SK-N-SH (cell line): ENCODE measurements around the gene TRPM3. TPM values are rescaled to one million over a fixed set of nuclear protein-coding genes. Genes with fewer than 3 reads are reported as not detected.

Experiments
- CTCF ChIA-PET: fragments of 300-600, 350-600 bp; formaldehyde crosslinking; extraction: SDS; loops from one replicate; lab custom pipeline; 2021; lab: Yijun Ruan, JAX
- POLR2A ChIA-PET: fragments of 350-600 bp; sonication (Branson Sonifier 250); formaldehyde crosslinking; extraction: SDS; loops from one replicate; lab custom pipeline; 2020; ENCODE audit warnings: antibody characterized with exemption, inconsistent platforms; lab: Yijun Ruan, JAX
- DNase-seq: peaks from one replicate; pipeline ENCODE4 v3.0.0; 2012
- H2AFZ ChIP-seq: fragments of 200-600 bp; sonication (generic); 2 replicates; pipeline ENCODE4 v1.8.1; 2016; ENCODE audit warnings: antibody characterized with exemption, mild to moderate bottlenecking, low read depth
- H3F3A ChIP-seq: fragments of 200-600 bp; sonication (generic); replicated peaks from 2 replicates; pipeline ENCODE3; 2016; ENCODE audit warnings: antibody characterized with exemption, mild to moderate bottlenecking; ENCODE audit not compliant: insufficient read depth
- H3K27ac ChIP-seq, 2 experiments: fragments of 200-500 bp in 1 of 2; fragments of 200-600 bp in 1 of 2; sonication (Bioruptor generic) in 1 of 2; sonication (generic), shearing (Covaris generic) in 1 of 2; 2 replicates each; pipeline versions ENCODE4 v1.5.1 to v1.6.1; 2014 to 2016; ENCODE audit warnings: low read depth in 2 of 2, inconsistent platforms in 1 of 2, low read length in 1 of 2, mild to moderate bottlenecking in 1 of 2, mixed read lengths in 1 of 2
- H3K27me3 ChIP-seq: fragments of 200-600 bp; sonication (generic), shearing (Covaris generic); 2 replicates; pipeline ENCODE4 v1.6.1; 2016; ENCODE audit warnings: mixed run types; ENCODE audit not compliant: insufficient read depth
- H3K36me3 ChIP-seq, 2 experiments: fragments of 200-500 bp in 1 of 2; fragments of 200-600 bp in 1 of 2; sonication (Bioruptor generic) in 1 of 2; sonication (generic) in 1 of 2; replicated peaks in 1 of 2; 2 replicates each; pipeline versions ENCODE3 to v1.5.1; 2014 to 2016; ENCODE audit warnings: low read length in 1 of 2, mild to moderate bottlenecking in 1 of 2; ENCODE audit not compliant: insufficient read depth in 2 of 2, control insufficient read depth in 1 of 2
- H3K4me1 ChIP-seq, 2 experiments: fragments of 200-500 bp in 1 of 2; fragments of 200-600 bp in 1 of 2; sonication (Bioruptor generic) in 1 of 2; sonication (generic), shearing (Covaris generic) in 1 of 2; 2 replicates each; pipeline versions ENCODE4 v1.5.1 to v1.6.1; 2014 to 2016; ENCODE audit warnings: low read depth in 1 of 2, low read length in 1 of 2, mixed run types in 1 of 2; ENCODE audit not compliant: insufficient read depth in 2 of 2, control insufficient read depth in 1 of 2
- H3K4me2 ChIP-seq: fragments of 200-600 bp; sonication (generic), shearing (Covaris generic); 2 replicates; pipeline ENCODE4 v1.6.1; 2017; ENCODE audit warnings: mixed run types
- H3K4me3 ChIP-seq, 2 experiments: fragments of 200-500 bp in 1 of 2; fragments of 200-600 bp in 1 of 2; sonication (Bioruptor generic) in 1 of 2; sonication (generic), shearing (Covaris generic) in 1 of 2; 2 replicates each; pipeline versions ENCODE4 v1.5.1 to v1.8.1; 2014 to 2016; ENCODE audit warnings: low read depth in 2 of 2, inconsistent platforms in 1 of 2, low read length in 1 of 2, mild to moderate bottlenecking in 1 of 2, mixed read lengths in 1 of 2, moderate library complexity in 1 of 2
- H3K79me2 ChIP-seq: fragments of 200-600 bp; sonication (generic); 2 replicates; pipeline ENCODE4 v1.8.1; 2017; ENCODE audit warnings: mild to moderate bottlenecking; ENCODE audit not compliant: insufficient read depth
- H3K9ac ChIP-seq: fragments of 200-600 bp; sonication (generic); 2 replicates; pipeline ENCODE4 v1.6.1; 2017; ENCODE audit warnings: mixed run types
- H3K9me2 ChIP-seq: fragments of 200-600 bp; sonication (generic); 2 replicates; pipeline ENCODE4 v1.6.1; 2017; ENCODE audit warnings: mixed run types
- H3K9me3 ChIP-seq: fragments of 200-600 bp; sonication (generic); 2 replicates; pipeline ENCODE4 v1.6.1; 2017; ENCODE audit warnings: mixed run types, mild to moderate bottlenecking, moderate library complexity
- H4K20me1 ChIP-seq: fragments of 200-600 bp; sonication (generic); 2 replicates; pipeline ENCODE4 v1.6.1; 2017; ENCODE audit warnings: mild to moderate bottlenecking, mixed run types; ENCODE audit not compliant: insufficient read depth
- ELF1 ChIP-seq: IDR thresholded peaks from 2 replicates; pipeline ENCODE4 v1.4.0; 2012
- EP300 ChIP-seq, 2 experiments: IDR thresholded peaks; 2 replicates each; pipeline versions ENCODE4 v1.4.0 to v1.6.1; 2012; ENCODE audit warnings: borderline replicate concordance in 1 of 2, low read depth in 1 of 2, low read length in 1 of 2
- GATA2 ChIP-seq: sonication (generic); formaldehyde crosslinking; IDR thresholded peaks from 2 replicates; pipeline ENCODE4 v1.5.0; 2020; ENCODE audit warnings: mild to moderate bottlenecking, missing genetic modification reagents
- JUND ChIP-seq: IDR thresholded peaks from 2 replicates; pipeline ENCODE4 v1.4.0; 2012
- MEF2A ChIP-seq: IDR thresholded peaks from 2 replicates; pipeline ENCODE4 v1.4.0; 2012; ENCODE audit warnings: low read depth, borderline replicate concordance
- RFX5 ChIP-seq: IDR thresholded peaks from 2 replicates; pipeline ENCODE4 v1.6.1; 2012; ENCODE audit warnings: mild to moderate bottlenecking, improper control_type of control experiment, low read length
- TAF1 ChIP-seq: IDR thresholded peaks from 2 replicates; pipeline ENCODE4 v1.6.1; 2012; ENCODE audit warnings: low read depth, mild to moderate bottlenecking, low read length, moderate library complexity, borderline replicate concordance
- TEAD4 ChIP-seq: IDR thresholded peaks from 2 replicates; pipeline ENCODE4 v1.4.0; 2012; ENCODE audit warnings: mild to moderate bottlenecking, borderline replicate concordance; ENCODE audit not compliant: insufficient read depth
- YY1 ChIP-seq: IDR thresholded peaks from 2 replicates; pipeline ENCODE4 v1.4.0; 2012; ENCODE audit warnings: low read depth, mild to moderate bottlenecking
- WGBS: methylation state at CpG from one replicate; pipeline ENCODE4 v1.1.6; 2017; ENCODE audit warnings: low lambda C conversion rate; 5-methylcytosine and 5-hydroxymethylcytosine counted together
- polyA plus RNA-seq, 3 experiments: library from polyadenylated mRNA; depleted of rRNA; stranded (reverse); fragments of >200 nt; gene quantifications; 2 replicates each; pipeline ENCODE4 v1.2.3, GENCODE V29; 2012
- TF ChIP-seq, protein P1 (sequence below): IDR thresholded peaks from 2 replicates; pipeline ENCODE4 v1.4.0; 2012; ENCODE audit warnings: low read depth, borderline replicate concordance
- TF ChIP-seq, protein P2 (sequence below): fragments of 150-350 bp; IDR thresholded peaks from 2 replicates; pipeline ENCODE4 v1.6.1; 2016; ENCODE audit warnings: mild to moderate bottlenecking, low read depth, low read length
- TF ChIP-seq, protein P3 (sequence below): IDR thresholded peaks from 2 replicates; pipeline ENCODE4; 2012

TRPM3 gene
- polyA plus RNA-seq, 1 of the 3 experiments (the other 2 are of a cell fraction) = not detected

DNA sequence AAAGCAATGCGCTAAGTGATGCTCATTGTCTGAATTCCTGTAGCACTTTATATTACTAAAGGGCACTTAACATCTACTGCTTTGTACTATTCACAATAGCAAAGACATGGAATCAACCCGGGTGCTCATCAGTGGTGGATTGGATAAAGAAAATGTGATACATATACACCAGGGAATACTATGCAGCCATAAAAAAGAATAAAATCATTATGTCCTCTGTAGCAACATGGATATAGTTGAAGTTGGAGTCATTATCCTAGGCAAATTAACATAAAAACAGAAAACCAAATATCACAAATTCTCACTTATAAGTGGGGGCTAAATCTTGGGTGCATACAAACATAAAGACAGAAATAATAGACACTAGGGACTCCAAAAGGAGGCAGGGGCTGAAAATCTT lies 308.3 kb downstream of the TRPM3 start:
- Histone ChIP-seq H4K20me1 (no peaks in the 10 kb centered on the region), H3K79me2 (no peaks in the 10 kb centered on the region), H3K9me3 (no peaks in the 10 kb centered on the region), H3K4me1 (no peaks in the 10 kb centered on the region), H3K27me3 (no peaks in the 10 kb centered on the region; the same call in 1 of the 2 replicates), H3K9ac (no peak overlapping the region), H3K4me3 (no peak overlapping the region), H3K9me2 (no peaks in the 10 kb centered on the region), H2AFZ (no peak overlapping the region)
- CTCF ChIA-PET = no interaction called here
- POLR2A ChIA-PET = no interaction called here
- no peak for DNase-seq
- 36% methylated on average over 2 of the region's 2 CpGs for WGBS
- TF ChIP-seq, protein P1, sequence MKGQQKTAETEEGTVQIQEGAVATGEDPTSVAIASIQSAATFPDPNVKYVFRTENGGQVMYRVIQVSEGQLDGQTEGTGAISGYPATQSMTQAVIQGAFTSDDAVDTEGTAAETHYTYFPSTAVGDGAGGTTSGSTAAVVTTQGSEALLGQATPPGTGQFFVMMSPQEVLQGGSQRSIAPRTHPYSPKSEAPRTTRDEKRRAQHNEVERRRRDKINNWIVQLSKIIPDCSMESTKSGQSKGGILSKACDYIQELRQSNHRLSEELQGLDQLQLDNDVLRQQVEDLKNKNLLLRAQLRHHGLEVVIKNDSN = no peak
- TF ChIP-seq, all 33 proteins: peak for 0
- no peaks in the 10 kb centered on the region for H3K36me3 ChIP-seq
- H3K4me2 ChIP-seq = no peak overlapping the region
- no peaks in the 10 kb centered on the region for H3F3A ChIP-seq
- H3K27ac ChIP-seq = no peak overlapping the region

DNA sequence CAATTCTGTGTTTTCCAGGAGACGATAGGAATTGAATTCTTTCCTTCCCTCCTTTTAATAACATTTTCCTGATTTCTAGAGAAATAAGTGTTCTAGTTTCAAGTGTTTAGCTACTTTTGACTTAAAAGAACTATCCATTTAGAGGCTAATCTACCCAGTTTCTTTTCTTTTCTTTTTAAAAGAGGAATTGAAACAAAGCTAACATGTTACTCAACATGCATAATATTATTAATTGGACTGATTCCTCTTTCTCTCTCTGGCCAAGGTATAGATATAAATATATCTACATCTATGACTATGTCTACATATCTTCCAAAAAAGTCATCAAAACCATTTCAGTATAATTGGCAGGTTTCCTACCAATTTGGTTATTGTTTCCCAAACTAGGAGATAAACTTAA lies 309.8 kb downstream of the TRPM3 start:
- Histone ChIP-seq H3K27me3 (no peaks in the 10 kb centered on the region; the same call in 1 of the 2 replicates), H3K79me2 (no peaks in the 10 kb centered on the region), H3K4me2 (no peak overlapping the region), H3K9ac (no peak overlapping the region), H3F3A (no peaks in the 10 kb centered on the region), H4K20me1 (no peaks in the 10 kb centered on the region), H3K9me2 (no peaks in the 10 kb centered on the region), H3K9me3 (no peaks in the 10 kb centered on the region), H3K27ac (no peak overlapping the region), H2AFZ (no peak overlapping the region), H3K4me1 (no peaks in the 10 kb centered on the region), H3K36me3 (no peaks in the 10 kb centered on the region), H3K4me3 (no peak overlapping the region)
- 6% methylated on average over 1 of the region's 1 CpG for WGBS
- TF ChIP-seq, protein P2, sequence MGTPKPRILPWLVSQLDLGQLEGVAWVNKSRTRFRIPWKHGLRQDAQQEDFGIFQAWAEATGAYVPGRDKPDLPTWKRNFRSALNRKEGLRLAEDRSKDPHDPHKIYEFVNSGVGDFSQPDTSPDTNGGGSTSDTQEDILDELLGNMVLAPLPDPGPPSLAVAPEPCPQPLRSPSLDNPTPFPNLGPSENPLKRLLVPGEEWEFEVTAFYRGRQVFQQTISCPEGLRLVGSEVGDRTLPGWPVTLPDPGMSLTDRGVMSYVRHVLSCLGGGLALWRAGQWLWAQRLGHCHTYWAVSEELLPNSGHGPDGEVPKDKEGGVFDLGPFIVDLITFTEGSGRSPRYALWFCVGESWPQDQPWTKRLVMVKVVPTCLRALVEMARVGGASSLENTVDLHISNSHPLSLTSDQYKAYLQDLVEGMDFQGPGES = no peak
- no peak for TF ChIP-seq GATA2 (CRISPR knock-in tag)
- TF ChIP-seq RFX5 = no peak
- TF ChIP-seq, protein P3, sequence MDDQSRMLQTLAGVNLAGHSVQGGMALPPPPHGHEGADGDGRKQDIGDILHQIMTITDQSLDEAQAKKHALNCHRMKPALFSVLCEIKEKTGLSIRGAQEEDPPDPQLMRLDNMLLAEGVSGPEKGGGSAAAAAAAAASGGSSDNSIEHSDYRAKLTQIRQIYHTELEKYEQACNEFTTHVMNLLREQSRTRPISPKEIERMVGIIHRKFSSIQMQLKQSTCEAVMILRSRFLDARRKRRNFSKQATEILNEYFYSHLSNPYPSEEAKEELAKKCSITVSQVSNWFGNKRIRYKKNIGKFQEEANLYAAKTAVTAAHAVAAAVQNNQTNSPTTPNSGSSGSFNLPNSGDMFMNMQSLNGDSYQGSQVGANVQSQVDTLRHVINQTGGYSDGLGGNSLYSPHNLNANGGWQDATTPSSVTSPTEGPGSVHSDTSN = no peak
- TF ChIP-seq ELF1 = no peak
- TF ChIP-seq MEF2A = no peak
- no peak for DNase-seq
- ChIA-PET CTCF (interaction anchor here (1.0 kb wide), 1 partner anchor 12 kb away, joined by 4 read pairs; no protein-coding TSS in a partner anchor), POLR2A (no interaction called here)

DNA sequence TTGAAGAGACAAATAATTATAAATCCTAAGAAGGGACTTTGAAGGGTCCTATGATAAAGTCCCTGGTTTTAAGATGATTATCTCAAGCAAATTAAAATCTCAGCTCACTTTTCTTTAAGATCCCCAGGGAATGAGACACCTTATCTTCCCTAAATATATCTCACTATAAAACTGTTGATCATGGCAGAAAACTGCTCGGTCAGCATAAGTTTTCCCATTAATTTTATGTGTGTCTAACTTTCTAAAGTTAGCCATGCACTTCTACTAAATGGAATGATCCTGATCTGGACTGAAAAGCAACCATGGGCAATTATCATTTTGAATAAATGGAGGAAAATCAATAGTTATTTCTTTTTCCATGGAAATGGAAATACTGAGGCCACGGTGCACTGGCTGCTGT lies 314.5 kb downstream of the TRPM3 start:
- TF ChIP-seq TAF1 = no peak
- TF ChIP-seq JUND = no peak
- TF ChIP-seq MEF2A = no peak
- no peak for TF ChIP-seq YY1
- no peak for TF ChIP-seq EP300 (IDR thresholded peaks at IDR 0.05; ENCODE audit: borderline replicate concordance in 1 of 2, low read depth in 1 of 2, low read length in 1 of 2)
- no peak for TF ChIP-seq TEAD4
- TF ChIP-seq, protein P2 = no peak
- Histone ChIP-seq H3K4me2 (no peak overlapping the region), H4K20me1 (no peaks in the 10 kb centered on the region), H3K79me2 (no peaks in the 10 kb centered on the region), H3K9me3 (no peaks in the 10 kb centered on the region), H3K36me3 (no peaks in the 10 kb centered on the region), H3K27me3 (peaks cover 24% of the 10 kb centered on the region; the same call in 1 of the 2 replicates), H3F3A (no peaks in the 10 kb centered on the region), H3K9me2 (no peaks in the 10 kb centered on the region), H3K4me1 (no peaks in the 10 kb centered on the region), H3K9ac (no peak overlapping the region), H3K4me3 (no peak overlapping the region), H2AFZ (no peak overlapping the region), H3K27ac (no peak overlapping the region)
- ChIA-PET POLR2A (no interaction called here), CTCF (interaction anchor here (1.2 kb wide), 1 partner anchor 40 kb away, joined by 3 read pairs; no protein-coding TSS in a partner anchor)
- 1% methylated on average over 2 of the region's 2 CpGs for WGBS
- DNase-seq = no peak
